Adrenal gland (tissue), 5 donors: Measurements from ENCODE around the gene FAM3B.

Source experiments
- CTCF ChIP-seq, 6 experiments: fragments of 450-650 bp in 4 of 6; fragments of 200-600 bp in 2 of 6; sonication (generic) in 1 of 6; IDR thresholded peaks; 1 replicate in 5 of 6; 2 replicates in 1 of 6; pipeline versions ENCODE4 v1.5.1 to v1.8.0; 2016 to 2021; ENCODE audit warnings: antibody characterized with exemption in 6 of 6, mild to moderate bottlenecking in 2 of 6, moderate library complexity in 1 of 6
- POLR2A ChIP-seq, 2 donors: fragments of 450-650 bp; IDR thresholded peaks; one replicate each; pipeline ENCODE4 v1.6.1; 2017; ENCODE audit warnings: antibody characterized with exemption in 2 of 2, mild to moderate bottlenecking in 2 of 2, moderate library complexity in 1 of 2
- donor health status: DM: no; HTN: no; CAD: no.

DNA sequence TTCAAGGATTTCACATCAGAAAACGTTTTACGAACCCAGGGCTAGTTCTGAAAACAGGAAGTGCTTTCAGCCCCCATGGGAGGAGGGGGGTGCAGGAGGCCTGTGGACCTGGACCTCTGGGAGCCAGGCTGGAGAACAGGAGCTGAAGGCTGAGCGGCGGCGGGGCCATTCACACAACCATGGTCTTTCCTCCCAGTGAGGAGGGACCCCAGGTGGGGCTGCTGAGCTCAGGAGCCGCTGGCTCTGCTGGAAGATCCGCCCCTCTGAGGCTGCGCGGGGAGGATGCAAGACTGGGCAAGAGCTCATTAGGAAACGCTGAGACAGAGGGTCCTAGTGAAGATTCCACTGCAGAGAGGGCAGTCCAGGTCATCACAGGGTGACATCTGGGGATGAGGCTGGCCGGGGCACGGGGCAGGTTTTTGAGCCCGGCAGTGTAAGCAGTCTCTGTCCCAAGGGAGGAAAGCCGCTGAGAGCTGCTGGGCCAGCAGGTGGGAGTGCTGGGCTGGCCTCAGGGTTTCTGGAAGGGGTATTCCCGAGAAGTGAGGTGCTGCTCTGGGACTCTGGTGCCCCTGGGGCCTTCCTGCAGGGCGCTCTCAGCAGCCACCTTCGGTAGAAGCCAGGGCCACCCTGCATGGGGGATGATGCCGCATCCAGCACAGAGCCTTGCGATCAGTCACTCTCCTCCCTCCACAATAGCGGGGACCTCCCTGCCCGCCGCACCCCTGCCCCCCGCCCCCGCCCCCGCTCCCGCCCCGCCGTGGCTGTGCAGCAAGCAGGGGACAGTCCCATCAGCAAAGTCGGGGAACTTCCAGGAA, 52.7 kb downstream of the FAM3B start:
- TF ChIP-seq POLR2A (IDR thresholded peaks at IDR 0.05): no peak
- TF ChIP-seq CTCF (IDR thresholded peaks at IDR 0.05): no peak
